SK-N-SH treated with all-trans-retinoic acid at 6 μM for 48 hours (cell line): ENCODE data around the gene CARS1.

Experiments used
- ATAC-seq: fragments of 200-7000 bp; cut with Tn5 transposase; 3 replicates; pipeline ENCODE4 v1.9.1; 2020; ENCODE audit warnings: mild to moderate bottlenecking, moderate library complexity
- ARNTL ChIP-seq: fragments of 450-650 bp; formaldehyde crosslinking; IDR thresholded peaks from 2 replicates; pipeline ENCODE4 v1.5.0; 2020; ENCODE audit warnings: low read depth, mild to moderate bottlenecking, moderate library complexity, borderline replicate concordance
- BACH2 ChIP-seq: fragments of 250-450 bp; sonication (Bioruptor Pico); IDR thresholded peaks from 2 replicates; pipeline ENCODE4 v1.9.0; 2021; ENCODE audit warnings: mild to moderate bottlenecking, borderline replicate concordance
- CREB5 ChIP-seq: fragments of 250-450 bp; sonication (Bioruptor Pico); IDR thresholded peaks from 2 replicates; pipeline ENCODE4 v1.5.1; 2020; ENCODE audit warnings: low read depth, mild to moderate bottlenecking, moderate library complexity
- GLIS3 ChIP-seq: fragments of 250-450 bp; sonication (Bioruptor Pico); IDR thresholded peaks from 2 replicates; pipeline ENCODE4 v1.5.0; 2020; ENCODE audit warnings: mild to moderate bottlenecking, moderate library complexity
- ISL1 ChIP-seq: fragments of 250-450 bp; sonication (Bioruptor Pico); IDR thresholded peaks from 2 replicates; pipeline ENCODE4 v2.1.2; 2022; ENCODE audit warnings: mild to moderate bottlenecking, moderate library complexity
- OSR1 ChIP-seq: fragments of 250-450 bp; sonication (Bioruptor Pico); IDR thresholded peaks from 2 replicates; pipeline ENCODE4 v1.8.0; 2022; ENCODE audit warnings: moderate library complexity, mild to moderate bottlenecking, inconsistent platforms
- PPARA ChIP-seq: fragments of 250-450 bp; sonication (Bioruptor Pico); IDR thresholded peaks from 2 replicates; pipeline ENCODE4 v1.5.0; 2020; ENCODE audit warnings: mild to moderate bottlenecking, borderline replicate concordance
- SNAI2 ChIP-seq: fragments of 250-450 bp; sonication (Bioruptor Pico); IDR thresholded peaks from 2 replicates; pipeline ENCODE4 v1.5.0; 2020; ENCODE audit warnings: mild to moderate bottlenecking, moderate library complexity
- TCF4 ChIP-seq: fragments of 250-450 bp; sonication (Bioruptor Pico); IDR thresholded peaks from 2 replicates; pipeline ENCODE4 v1.8.0; 2021; ENCODE audit warnings: mild to moderate bottlenecking, moderate library complexity, borderline replicate concordance
- TOX ChIP-seq: fragments of 250-450 bp; sonication (Bioruptor Pico); IDR thresholded peaks from 2 replicates; pipeline ENCODE4 v1.8.0; 2021; ENCODE audit warnings: mild to moderate bottlenecking, moderate library complexity, borderline replicate concordance
- ZC3H10 ChIP-seq: fragments of 250-450 bp; sonication (Bioruptor Pico); IDR thresholded peaks from 2 replicates; pipeline ENCODE4 v1.5.1; 2021; ENCODE audit warnings: mild to moderate bottlenecking, moderate library complexity
- ZFP3 ChIP-seq: fragments of 250-450 bp; sonication (Bioruptor Pico); IDR thresholded peaks from 2 replicates; pipeline ENCODE4 v1.5.0; 2020; ENCODE audit warnings: mild to moderate bottlenecking, moderate library complexity
- ZFP30 ChIP-seq: fragments of 450-650 bp; formaldehyde crosslinking; IDR thresholded peaks from 2 replicates; pipeline ENCODE4 v1.5.0; 2022; ENCODE audit warnings: mild to moderate bottlenecking, moderate library complexity
- ZNF565 ChIP-seq: fragments of 450-650 bp; formaldehyde crosslinking; conservative IDR thresholded peaks from 2 replicates; pipeline ENCODE4 v1.5.0; 2020; ENCODE audit warnings: low read depth, mild to moderate bottlenecking, moderate library complexity
- ZNF70 ChIP-seq: fragments of 450-650 bp; formaldehyde crosslinking; IDR thresholded peaks from 2 replicates; pipeline ENCODE4 v1.5.0; 2020; ENCODE audit warnings: mild to moderate bottlenecking, moderate library complexity
- ZNF8 ChIP-seq: fragments of 450-650 bp; formaldehyde crosslinking; IDR thresholded peaks from 2 replicates; pipeline ENCODE4 v1.5.0; 2020; ENCODE audit warnings: mild to moderate bottlenecking, moderate library complexity
- TF ChIP-seq, protein P1 (sequence below): fragments of 250-450 bp; sonication (Bioruptor Pico); IDR thresholded peaks from 2 replicates; pipeline ENCODE4 v1.5.0; 2020; ENCODE audit warnings: mild to moderate bottlenecking, moderate library complexity
- TF ChIP-seq, protein P2 (sequence below): fragments of 250-450 bp; sonication (Bioruptor Pico); IDR thresholded peaks from 2 replicates; pipeline ENCODE4 v1.8.0; 2021; ENCODE audit warnings: low read depth, mild to moderate bottlenecking, moderate library complexity, borderline replicate concordance
- TF ChIP-seq, protein P3 (sequence below): fragments of 250-450 bp; sonication (Bioruptor Pico); IDR thresholded peaks from 2 replicates; pipeline ENCODE4 v1.5.1; 2021; ENCODE audit warnings: mild to moderate bottlenecking, moderate library complexity

Gene CARS1

DNA sequence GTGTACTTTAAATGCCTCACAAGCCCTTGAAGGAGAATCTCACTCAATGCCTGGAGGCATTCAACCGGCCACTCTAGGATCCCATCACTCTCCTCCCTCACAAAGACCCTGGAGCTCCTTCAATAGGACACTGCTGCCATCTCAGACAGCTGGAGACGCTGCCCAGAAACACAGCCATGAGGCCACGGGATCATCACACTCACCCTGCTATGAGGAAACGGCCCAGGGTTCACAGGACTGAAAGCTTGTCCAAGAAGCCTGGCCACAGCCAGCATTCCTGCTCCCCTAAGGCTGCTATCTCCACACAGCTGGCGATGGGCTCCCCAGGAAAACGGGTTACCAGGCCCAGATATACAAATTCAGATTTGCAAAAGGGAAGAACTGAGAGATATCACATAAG is 13.2 kb downstream of the CARS1 start:
- TF ChIP-seq ZC3H10 (no peak), ARNTL (CRISPR knock-in tag) (no peak), TOX (CRISPR knock-in tag) (no peak), ZNF8 (CRISPR knock-in tag) (no peak), ZFP30 (no peak), ZNF565 (CRISPR knock-in tag) (no peak), SNAI2 (no peak), TCF4 (no peak), OSR1 (CRISPR knock-in tag) (no peak), ISL1 (no peak), ZNF70 (CRISPR knock-in tag) (no peak), CREB5 (CRISPR knock-in tag) (no peak), PPARA (CRISPR knock-in tag) (no peak), ZFP3 (CRISPR knock-in tag) (no peak), GLIS3 (no peak)
- ATAC-seq: peak; percentile 48

- peak; percentile 83 for ATAC-seq
Observed at GRCh38 chr11:3043315-3043871, 13.8 kb downstream of the CARS1 start.

DNA sequence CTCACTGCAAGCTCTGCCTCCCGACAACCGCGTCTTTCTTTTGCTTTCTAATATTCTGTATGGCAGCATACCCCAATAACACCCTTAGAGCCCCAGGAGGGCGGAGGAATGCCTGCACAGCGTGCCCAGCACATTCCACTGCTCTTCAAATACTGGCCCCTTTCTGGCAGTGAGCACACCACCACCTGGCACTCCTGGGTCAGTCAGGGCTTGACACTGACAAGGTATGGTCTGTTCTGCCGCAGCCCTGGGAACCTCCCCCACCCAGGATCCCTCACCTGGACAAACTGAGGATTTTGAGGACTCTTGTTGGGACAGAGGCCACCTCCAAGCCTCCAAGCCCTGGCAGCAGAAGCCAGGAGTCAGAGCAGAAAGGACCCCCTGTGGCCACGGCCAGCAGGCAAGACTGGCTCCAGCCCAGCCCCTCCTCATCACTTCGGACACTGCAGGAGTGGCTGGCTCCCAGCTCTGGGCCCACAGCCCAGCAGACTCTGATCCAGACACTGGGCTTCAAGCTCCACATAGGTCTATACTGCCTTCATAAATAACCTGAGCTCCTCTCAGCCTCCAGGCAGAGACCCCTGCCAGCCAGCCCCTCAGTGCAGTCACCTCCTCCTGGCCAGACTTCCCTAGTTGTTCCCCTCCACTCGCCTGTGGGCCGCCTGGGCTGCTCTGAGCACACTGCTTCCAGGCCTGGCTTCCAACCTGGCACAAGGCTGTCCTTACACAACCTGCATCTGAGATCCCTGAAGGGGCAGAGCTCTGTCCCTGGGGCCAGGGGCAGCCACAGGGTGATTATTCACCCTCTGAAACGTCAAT is 14.5 kb downstream of the CARS1 start:
- peak; percentile 19 for ATAC-seq
- no peak for TF ChIP-seq ZNF565 (CRISPR knock-in tag)
- no peak for TF ChIP-seq ARNTL (CRISPR knock-in tag)
- TF ChIP-seq, protein P1, sequence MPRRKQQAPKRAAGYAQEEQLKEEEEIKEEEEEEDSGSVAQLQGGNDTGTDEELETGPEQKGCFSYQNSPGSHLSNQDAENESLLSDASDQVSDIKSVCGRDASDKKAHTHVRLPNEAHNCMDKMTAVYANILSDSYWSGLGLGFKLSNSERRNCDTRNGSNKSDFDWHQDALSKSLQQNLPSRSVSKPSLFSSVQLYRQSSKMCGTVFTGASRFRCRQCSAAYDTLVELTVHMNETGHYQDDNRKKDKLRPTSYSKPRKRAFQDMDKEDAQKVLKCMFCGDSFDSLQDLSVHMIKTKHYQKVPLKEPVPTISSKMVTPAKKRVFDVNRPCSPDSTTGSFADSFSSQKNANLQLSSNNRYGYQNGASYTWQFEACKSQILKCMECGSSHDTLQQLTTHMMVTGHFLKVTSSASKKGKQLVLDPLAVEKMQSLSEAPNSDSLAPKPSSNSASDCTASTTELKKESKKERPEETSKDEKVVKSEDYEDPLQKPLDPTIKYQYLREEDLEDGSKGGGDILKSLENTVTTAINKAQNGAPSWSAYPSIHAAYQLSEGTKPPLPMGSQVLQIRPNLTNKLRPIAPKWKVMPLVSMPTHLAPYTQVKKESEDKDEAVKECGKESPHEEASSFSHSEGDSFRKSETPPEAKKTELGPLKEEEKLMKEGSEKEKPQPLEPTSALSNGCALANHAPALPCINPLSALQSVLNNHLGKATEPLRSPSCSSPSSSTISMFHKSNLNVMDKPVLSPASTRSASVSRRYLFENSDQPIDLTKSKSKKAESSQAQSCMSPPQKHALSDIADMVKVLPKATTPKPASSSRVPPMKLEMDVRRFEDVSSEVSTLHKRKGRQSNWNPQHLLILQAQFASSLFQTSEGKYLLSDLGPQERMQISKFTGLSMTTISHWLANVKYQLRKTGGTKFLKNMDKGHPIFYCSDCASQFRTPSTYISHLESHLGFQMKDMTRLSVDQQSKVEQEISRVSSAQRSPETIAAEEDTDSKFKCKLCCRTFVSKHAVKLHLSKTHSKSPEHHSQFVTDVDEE (CRISPR knock-in tag): no peak
- no peak for TF ChIP-seq TOX (CRISPR knock-in tag)
- TF ChIP-seq BACH2 (CRISPR knock-in tag): no peak
- TF ChIP-seq ZFP3 (CRISPR knock-in tag): no peak
- TF ChIP-seq, protein P2, sequence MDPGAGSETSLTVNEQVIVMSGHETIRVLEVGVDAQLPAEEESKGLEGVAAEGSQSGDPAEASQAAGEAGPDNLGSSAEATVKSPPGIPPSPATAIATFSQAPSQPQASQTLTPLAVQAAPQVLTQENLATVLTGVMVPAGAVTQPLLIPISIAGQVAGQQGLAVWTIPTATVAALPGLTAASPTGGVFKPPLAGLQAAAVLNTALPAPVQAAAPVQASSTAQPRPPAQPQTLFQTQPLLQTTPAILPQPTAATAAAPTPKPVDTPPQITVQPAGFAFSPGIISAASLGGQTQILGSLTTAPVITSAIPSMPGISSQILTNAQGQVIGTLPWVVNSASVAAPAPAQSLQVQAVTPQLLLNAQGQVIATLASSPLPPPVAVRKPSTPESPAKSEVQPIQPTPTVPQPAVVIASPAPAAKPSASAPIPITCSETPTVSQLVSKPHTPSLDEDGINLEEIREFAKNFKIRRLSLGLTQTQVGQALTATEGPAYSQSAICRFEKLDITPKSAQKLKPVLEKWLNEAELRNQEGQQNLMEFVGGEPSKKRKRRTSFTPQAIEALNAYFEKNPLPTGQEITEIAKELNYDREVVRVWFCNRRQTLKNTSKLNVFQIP (CRISPR knock-in tag): no peak
- TF ChIP-seq PPARA (CRISPR knock-in tag): no peak
- TF ChIP-seq ZFP30: no peak

More at GRCh38 chr11:3043315-3043871, 13.8 kb downstream of the CARS1 start:
- TF ChIP-seq, protein P1 (CRISPR knock-in tag): no peak
- TF ChIP-seq, protein P3, sequence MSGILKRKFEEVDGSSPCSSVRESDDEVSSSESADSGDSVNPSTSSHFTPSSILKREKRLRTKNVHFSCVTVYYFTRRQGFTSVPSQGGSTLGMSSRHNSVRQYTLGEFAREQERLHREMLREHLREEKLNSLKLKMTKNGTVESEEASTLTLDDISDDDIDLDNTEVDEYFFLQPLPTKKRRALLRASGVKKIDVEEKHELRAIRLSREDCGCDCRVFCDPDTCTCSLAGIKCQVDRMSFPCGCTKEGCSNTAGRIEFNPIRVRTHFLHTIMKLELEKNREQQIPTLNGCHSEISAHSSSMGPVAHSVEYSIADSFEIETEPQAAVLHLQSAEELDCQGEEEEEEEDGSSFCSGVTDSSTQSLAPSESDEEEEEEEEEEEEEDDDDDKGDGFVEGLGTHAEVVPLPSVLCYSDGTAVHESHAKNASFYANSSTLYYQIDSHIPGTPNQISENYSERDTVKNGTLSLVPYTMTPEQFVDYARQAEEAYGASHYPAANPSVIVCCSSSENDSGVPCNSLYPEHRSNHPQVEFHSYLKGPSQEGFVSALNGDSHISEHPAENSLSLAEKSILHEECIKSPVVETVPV (CRISPR knock-in tag): no peak
- TF ChIP-seq GLIS3: no peak
- TF ChIP-seq ZFP3 (CRISPR knock-in tag): peak; percentile 38; the same call in 1 of the 2 replicates
- no peak for TF ChIP-seq ZNF565 (CRISPR knock-in tag)
- TF ChIP-seq OSR1 (CRISPR knock-in tag): no peak
- no peak for TF ChIP-seq BACH2 (CRISPR knock-in tag)
- TF ChIP-seq SNAI2: no peak
- TF ChIP-seq, all 23 proteins: peak for 1
